IMR-90 (cell line): ENCODE results near the gene WAS. TPM values are rescaled to one million over a fixed set of nuclear protein-coding genes. Genes with fewer than 3 reads are reported as not detected.

Experiments used
- ATAC-seq: fragments of 200-7000 bp; cut with Tn5 transposase; 2 replicates; pipeline ENCODE4 v1.9.1; 2020; ENCODE audit warnings: low read depth, mild to moderate bottlenecking, moderate library complexity
- BruUV-seq: library from RNA; stranded (reverse); fragments of 400-500 nt; replicated peaks from 2 replicates; lab custom pipeline; 2021; lab: Mats Ljungman, UMichigan
- CTCF ChIA-PET: fragments of 300-600 bp; formaldehyde crosslinking; extraction: SDS; loops from one replicate; lab custom pipeline; 2021; ENCODE audit warnings: antibody characterized with exemption; lab: Yijun Ruan, JAX
- POLR2A ChIA-PET: fragments of 300-600 bp; sonication (Branson Sonifier 250); formaldehyde crosslinking; loops from one replicate; lab custom pipeline; 2022; ENCODE audit warnings: antibody characterized with exemption; ENCODE audit not compliant: unreplicated experiment; lab: Charles Lee
- DNase-seq: peaks from one replicate; pipeline ENCODE4 v3.0.0; 2013
- H2AFZ ChIP-seq: replicated peaks from 2 replicates; pipeline ENCODE3; 2013; ENCODE audit warnings: low read length, mild to moderate bottlenecking; ENCODE audit not compliant: poor library complexity
- H2AK5ac ChIP-seq: 2 replicates; pipeline ENCODE4 v1.6.1; 2013; ENCODE audit warnings: low read depth, low read length, inconsistent platforms
- H2AK9ac ChIP-seq: replicated peaks from 2 replicates; pipeline ENCODE3; 2013; ENCODE audit warnings: mild to moderate bottlenecking, low read depth, low read length, moderate library complexity; ENCODE audit not compliant: poor library complexity
- H2BK120ac ChIP-seq: 2 replicates; pipeline ENCODE4 v1.6.1; 2013; ENCODE audit warnings: low read depth, low read length, inconsistent platforms
- H2BK15ac ChIP-seq: 3 replicates; pipeline ENCODE4 v1.6.1; 2013; ENCODE audit warnings: low read depth, low read length, inconsistent platforms
- H2BK20ac ChIP-seq: 2 replicates; pipeline ENCODE4 v1.6.1; 2013; ENCODE audit warnings: low read depth, mild to moderate bottlenecking, inconsistent platforms, low read length, moderate library complexity
- H2BK5ac ChIP-seq: 2 replicates; pipeline ENCODE4 v1.6.1; 2013; ENCODE audit warnings: mild to moderate bottlenecking, low read depth, low read length, inconsistent platforms; ENCODE audit not compliant: poor library complexity, severe bottlenecking
- H3K14ac ChIP-seq: replicated peaks from 2 replicates; pipeline ENCODE4 v1.6.1; 2013; ENCODE audit warnings: low read depth, low read length, inconsistent platforms
- H3K18ac ChIP-seq: 2 replicates; pipeline ENCODE4 v1.6.1; 2013; ENCODE audit warnings: low read depth, low read length, control low read depth
- H3K23ac ChIP-seq: 2 replicates; pipeline ENCODE4 v1.6.1; 2013; ENCODE audit warnings: low read depth, low read length, inconsistent platforms
- H3K27ac ChIP-seq: 2 replicates; pipeline ENCODE4 v1.5.1; 2013; ENCODE audit warnings: mild to moderate bottlenecking, control low read depth, low read length; ENCODE audit not compliant: insufficient read depth
- H3K27me3 ChIP-seq: 2 replicates; pipeline ENCODE4 v1.6.1; 2013; ENCODE audit warnings: low read length; ENCODE audit not compliant: control insufficient read depth, insufficient read depth
- H3K36me3 ChIP-seq: 2 replicates; pipeline ENCODE4 v1.6.1; 2013; ENCODE audit warnings: low read length, mixed read lengths; ENCODE audit not compliant: control insufficient read depth, insufficient read depth
- H3K4ac ChIP-seq: 2 replicates; pipeline ENCODE4 v1.6.1; 2013; ENCODE audit warnings: low read depth, low read length, inconsistent platforms
- H3K4me1 ChIP-seq: 2 replicates; pipeline ENCODE4 v1.6.1; 2013; ENCODE audit warnings: low read length, mixed read lengths; ENCODE audit not compliant: control insufficient read depth, insufficient read depth
- H3K4me2 ChIP-seq: 2 replicates; pipeline ENCODE4 v1.6.1; 2013; ENCODE audit warnings: low read depth, mild to moderate bottlenecking, control low read depth, low read length, moderate library complexity
- H3K4me3 ChIP-seq: 2 replicates; pipeline ENCODE4 v1.5.1; 2013; ENCODE audit warnings: low read depth, mild to moderate bottlenecking, control low read depth, low read length, moderate library complexity; ENCODE audit not compliant: insufficient read depth
- H3K56ac ChIP-seq: 2 replicates; pipeline ENCODE4 v1.6.1; 2013; ENCODE audit warnings: low read length, inconsistent platforms; ENCODE audit not compliant: insufficient read depth; ENCODE audit errors: extremely low read depth
- H3K79me1 ChIP-seq, 2 experiments: 2 replicates each; pipeline ENCODE4 v1.6.1; 2013; ENCODE audit warnings: low read length in 2 of 2, inconsistent platforms in 1 of 2, low read depth in 1 of 2
- H3K9ac ChIP-seq: 2 replicates; pipeline ENCODE4 v1.6.1; 2013; ENCODE audit warnings: low read depth, low read length, control low read depth
- H3K9me1 ChIP-seq: 2 replicates; pipeline ENCODE4 v1.6.1; 2013; ENCODE audit warnings: low read length, inconsistent platforms; ENCODE audit not compliant: insufficient read depth
- H3K9me3 ChIP-seq: 2 replicates; pipeline ENCODE4 v1.6.1; 2013; ENCODE audit warnings: low read length; ENCODE audit not compliant: control insufficient read depth, insufficient read depth
- H4K20me1 ChIP-seq: 2 replicates; pipeline ENCODE4 v1.6.1; 2013; ENCODE audit warnings: low read length, inconsistent platforms; ENCODE audit not compliant: insufficient read depth
- H4K5ac ChIP-seq: 2 replicates; pipeline ENCODE4 v1.6.1; 2013; ENCODE audit warnings: mild to moderate bottlenecking, low read depth, low read length, control low read depth
- H4K8ac ChIP-seq, 2 experiments: 2 replicates each; pipeline ENCODE4 v1.6.1; 2013; ENCODE audit warnings: low read depth in 2 of 2, low read length in 2 of 2, control low read depth in 1 of 2, inconsistent platforms in 1 of 2
- H4K91ac ChIP-seq: 2 replicates; pipeline ENCODE4 v1.6.1; 2013; ENCODE audit warnings: low read depth, low read length, inconsistent platforms; ENCODE audit not compliant: insufficient read depth
- BHLHE40 ChIP-seq: fragments of 150-350 bp; IDR thresholded peaks from 2 replicates; pipeline ENCODE4 v1.6.1; 2016; ENCODE audit warnings: mild to moderate bottlenecking, low read depth, low read length
- CEBPB ChIP-seq: IDR thresholded peaks from 2 replicates; pipeline ENCODE4 v1.6.1; 2012; ENCODE audit warnings: low read depth, low read length, improper control_type of control experiment
- CHD1 ChIP-seq: IDR thresholded peaks from 2 replicates; pipeline ENCODE4 v1.6.1; 2012; ENCODE audit warnings: low read depth, low read length, improper control_type of control experiment
- MAZ ChIP-seq: IDR thresholded peaks from 2 replicates; pipeline ENCODE4 v1.6.1; 2012; ENCODE audit warnings: low read depth, mild to moderate bottlenecking, low read length, improper control_type of control experiment, moderate library complexity, borderline replicate concordance
- MXI1 ChIP-seq: IDR thresholded peaks from 2 replicates; pipeline ENCODE4 v1.6.1; 2012; ENCODE audit warnings: low read depth, mild to moderate bottlenecking, low read length, moderate library complexity, borderline replicate concordance
- NFE2L2 ChIP-seq: fragments of 150-350 bp; IDR thresholded peaks from 2 replicates; pipeline ENCODE4 v1.6.1; 2016; ENCODE audit warnings: low read depth, mild to moderate bottlenecking, low read length
- RAD21 ChIP-seq: IDR thresholded peaks from 2 replicates; pipeline ENCODE4 v1.6.1; 2012; ENCODE audit warnings: low read length, improper control_type of control experiment
- RCOR1 ChIP-seq: IDR thresholded peaks from 2 replicates; pipeline ENCODE4 v1.6.1; 2012; ENCODE audit warnings: mild to moderate bottlenecking, low read length, improper control_type of control experiment; ENCODE audit not compliant: insufficient replicate concordance
- RFX5 ChIP-seq: IDR thresholded peaks from 2 replicates; pipeline ENCODE4 v1.8.0; 2012; ENCODE audit warnings: low read depth, mild to moderate bottlenecking, low read length, moderate library complexity
- SMC3 ChIP-seq: fragments of 150-350 bp; IDR thresholded peaks from 2 replicates; pipeline ENCODE4 v1.6.1; 2016; ENCODE audit warnings: low read depth, mild to moderate bottlenecking, antibody characterized with exemption, low read length, moderate library complexity
- WGBS, 2 experiments: methylation state at CpG; one replicate each; pipeline versions ENCODE4 v1.1.5 to v1.1.7; 2013; ENCODE audit warnings: missing lambda C conversion rate in 2 of 2; ENCODE audit not compliant: insufficient read length in 1 of 2; ENCODE audit errors: extremely low coverage in 2 of 2; 5-methylcytosine and 5-hydroxymethylcytosine counted together
- dilution Hi-C: fragments of 300-500 bp; cut with HindIII; formaldehyde crosslinking; loops from one replicate; pipeline ENCODE4 v1.14.3; 2018; ENCODE audit warnings: low sequenced_read_pairs; ENCODE audit not compliant: unreplicated experiment
- in situ Hi-C: fragments of 300-500 bp; cut with MboI; formaldehyde crosslinking; loops from 3 replicates; pipeline ENCODE4 v1.14.3; 2019; ENCODE audit warnings: low sequenced_read_pairs, inconsistent platforms, mixed read lengths
- intact Hi-C: fragments of 100-400 bp; cut with micrococcal nuclease; formaldehyde crosslinking; loops from 2 replicates; pipeline ENCODE4 v1.10.0; 2022
- polyA plus RNA-seq, 3 experiments: library from polyadenylated mRNA; depleted of rRNA; stranded (reverse); fragments of >200 nt; gene quantifications; 2 replicates each; pipeline ENCODE4 v1.2.3, GENCODE V29; 2012; ENCODE audit warnings: low replicate concordance in 1 of 3
- total RNA-seq: library from RNA; depleted of rRNA; stranded (reverse); fragments of >200 nt; gene quantifications from 2 replicates; pipeline ENCODE4 v1.2.3, GENCODE V29; 2012
- TF ChIP-seq, protein P1 (sequence below): conservative IDR thresholded peaks from 2 replicates; pipeline ENCODE4 v1.5.1; 2012; ENCODE audit warnings: mild to moderate bottlenecking, low read depth, low read length, improper control_type of control experiment
- TF ChIP-seq, protein P2 (sequence below): fragments of 150-350 bp; IDR thresholded peaks from 2 replicates; pipeline ENCODE4 v1.6.1; 2017; ENCODE audit warnings: mild to moderate bottlenecking, antibody characterized with exemption, low read length, low read depth
- TF ChIP-seq, protein P3 (sequence below): fragments of 150-350 bp; IDR thresholded peaks from 2 replicates; pipeline ENCODE4 v1.6.1; 2016; ENCODE audit warnings: low read depth, mild to moderate bottlenecking, low read length, moderate library complexity, borderline replicate concordance

WAS gene
- total and polyA plus RNA-seq, 2 of the 4 experiments (the other 2 are of a cell fraction) = 0.14 TPM; not detected in 1

DNA sequence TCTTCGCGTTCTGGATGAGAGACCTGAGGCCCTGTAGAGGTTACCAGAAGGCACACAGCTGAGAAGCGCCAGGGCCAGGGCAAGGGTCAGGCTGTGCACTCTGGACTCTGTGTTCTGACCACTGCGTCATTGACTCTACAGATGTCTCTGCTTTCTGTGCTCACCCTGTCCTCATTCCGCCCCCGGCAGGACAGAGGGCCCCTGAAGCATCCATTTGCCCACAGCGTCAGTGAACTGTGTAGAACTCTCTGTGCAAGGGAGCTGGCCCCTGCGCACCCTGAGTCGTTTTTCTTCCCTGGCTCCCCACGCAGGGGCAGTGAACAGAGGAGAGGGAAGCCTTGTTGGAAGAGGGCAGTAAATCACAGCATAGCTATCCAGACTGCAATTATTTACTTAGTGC is 6.1 kb upstream of the WAS start:
- no peak for DNase-seq
- no peaks in the 10 kb centered on the region; the same call in 1 of the 2 replicates for H3K27me3 ChIP-seq
- no peaks in the 10 kb centered on the region for H3K36me3 ChIP-seq
- no peak for ATAC-seq
- in situ Hi-C loops = no loop called here
- no peak overlapping the region for H2AFZ ChIP-seq
- H3K27ac ChIP-seq = no peak overlapping the region
- no peak overlapping the region for H3K14ac ChIP-seq
- no peak overlapping the region; the same call in 1 of the 2 replicates for H3K4me3 ChIP-seq
- BruUV-seq = no TSS peak
- no peak overlapping the region for H2BK120ac ChIP-seq
- H4K20me1 ChIP-seq = no peaks in the 10 kb centered on the region
- whole genome bisulfite sequencing, 2 experiments = 48% methylated on average over 4 of the region's 10 CpGs; no CpG with 5 or more reads in 1 of the 2 experiments
- no peak overlapping the region for H3K9ac ChIP-seq
- H3K4me2 ChIP-seq = no peak overlapping the region; the same call in 1 of the 2 replicates
- no peak overlapping the region for H2BK15ac ChIP-seq
- TF ChIP-seq, protein P1, sequence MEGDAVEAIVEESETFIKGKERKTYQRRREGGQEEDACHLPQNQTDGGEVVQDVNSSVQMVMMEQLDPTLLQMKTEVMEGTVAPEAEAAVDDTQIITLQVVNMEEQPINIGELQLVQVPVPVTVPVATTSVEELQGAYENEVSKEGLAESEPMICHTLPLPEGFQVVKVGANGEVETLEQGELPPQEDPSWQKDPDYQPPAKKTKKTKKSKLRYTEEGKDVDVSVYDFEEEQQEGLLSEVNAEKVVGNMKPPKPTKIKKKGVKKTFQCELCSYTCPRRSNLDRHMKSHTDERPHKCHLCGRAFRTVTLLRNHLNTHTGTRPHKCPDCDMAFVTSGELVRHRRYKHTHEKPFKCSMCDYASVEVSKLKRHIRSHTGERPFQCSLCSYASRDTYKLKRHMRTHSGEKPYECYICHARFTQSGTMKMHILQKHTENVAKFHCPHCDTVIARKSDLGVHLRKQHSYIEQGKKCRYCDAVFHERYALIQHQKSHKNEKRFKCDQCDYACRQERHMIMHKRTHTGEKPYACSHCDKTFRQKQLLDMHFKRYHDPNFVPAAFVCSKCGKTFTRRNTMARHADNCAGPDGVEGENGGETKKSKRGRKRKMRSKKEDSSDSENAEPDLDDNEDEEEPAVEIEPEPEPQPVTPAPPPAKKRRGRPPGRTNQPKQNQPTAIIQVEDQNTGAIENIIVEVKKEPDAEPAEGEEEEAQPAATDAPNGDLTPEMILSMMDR = no peak
- TF ChIP-seq CHD1 (no peak), RCOR1 (no peak), CEBPB (no peak), NFE2L2 (no peak), MXI1 (no peak), SMC3 (no peak), RFX5 (no peak), RAD21 (no peak), MAZ (no peak), BHLHE40 (no peak)
- TF ChIP-seq, protein P2, sequence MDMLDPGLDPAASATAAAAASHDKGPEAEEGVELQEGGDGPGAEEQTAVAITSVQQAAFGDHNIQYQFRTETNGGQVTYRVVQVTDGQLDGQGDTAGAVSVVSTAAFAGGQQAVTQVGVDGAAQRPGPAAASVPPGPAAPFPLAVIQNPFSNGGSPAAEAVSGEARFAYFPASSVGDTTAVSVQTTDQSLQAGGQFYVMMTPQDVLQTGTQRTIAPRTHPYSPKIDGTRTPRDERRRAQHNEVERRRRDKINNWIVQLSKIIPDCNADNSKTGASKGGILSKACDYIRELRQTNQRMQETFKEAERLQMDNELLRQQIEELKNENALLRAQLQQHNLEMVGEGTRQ = no peak
- TF ChIP-seq, protein P3, sequence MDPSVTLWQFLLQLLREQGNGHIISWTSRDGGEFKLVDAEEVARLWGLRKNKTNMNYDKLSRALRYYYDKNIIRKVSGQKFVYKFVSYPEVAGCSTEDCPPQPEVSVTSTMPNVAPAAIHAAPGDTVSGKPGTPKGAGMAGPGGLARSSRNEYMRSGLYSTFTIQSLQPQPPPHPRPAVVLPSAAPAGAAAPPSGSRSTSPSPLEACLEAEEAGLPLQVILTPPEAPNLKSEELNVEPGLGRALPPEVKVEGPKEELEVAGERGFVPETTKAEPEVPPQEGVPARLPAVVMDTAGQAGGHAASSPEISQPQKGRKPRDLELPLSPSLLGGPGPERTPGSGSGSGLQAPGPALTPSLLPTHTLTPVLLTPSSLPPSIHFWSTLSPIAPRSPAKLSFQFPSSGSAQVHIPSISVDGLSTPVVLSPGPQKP = no peak
- no peak overlapping the region for H4K91ac ChIP-seq
- 0 out of 2 replicates have a peak overlapping the region, but pooled peaks have one; percentile 22 for H3K4ac ChIP-seq
- no peaks in the 10 kb centered on the region for H3K9me3 ChIP-seq
- H3K18ac ChIP-seq = no peak overlapping the region
- intact Hi-C loops = loop anchor here (2.0 kb wide), 1 partner anchor 19 kb away; the partner anchor contains the start of gene SUV39H1
- H4K5ac ChIP-seq = no peak overlapping the region
- no peak overlapping the region for H4K8ac ChIP-seq
- no peak overlapping the region for H2BK20ac ChIP-seq
- no peaks in the 10 kb centered on the region; a peak in 1 of 4 replicates for H3K79me1 ChIP-seq
- no peaks in the 10 kb centered on the region for H3K4me1 ChIP-seq
- no peak overlapping the region for H2AK5ac ChIP-seq
- peak overlapping the region; percentile 24; the same call in 1 of the 2 replicates for H3K23ac ChIP-seq
- dilution Hi-C loops = no loop called here
- no peaks in the 10 kb centered on the region for H3K9me1 ChIP-seq
- POLR2A ChIA-PET = no interaction called here
- H3K56ac ChIP-seq = no peak overlapping the region
- CTCF ChIA-PET = no interaction called here
- H2AK9ac ChIP-seq = no peak overlapping the region
- no peak overlapping the region for H2BK5ac ChIP-seq
